Testis (tissue), 3 donors: ENCODE results near the gene STK24. TPM values are rescaled to one million over a fixed set of nuclear protein-coding genes. Genes with fewer than 3 reads are reported as not detected.

Source experiments
- DNase-seq: peaks from one replicate; pipeline ENCODE4 v3.0.0-alpha.2; 2019
- H3K27ac ChIP-seq, 2 donors: fragments of 200-600 bp; sonication (generic); one replicate each; pipeline ENCODE4 v1.5.1; 2019
- H3K27me3 ChIP-seq: fragments of 200-600 bp; sonication (generic); one replicate; pipeline ENCODE4 v1.5.1; 2019
- H3K36me3 ChIP-seq: fragments of 200-600 bp; sonication (generic); one replicate; pipeline ENCODE4 v1.5.1; 2017; ENCODE audit warnings: low read depth; ENCODE audit errors: missing control alignments
- H3K4me1 ChIP-seq: fragments of 200-600 bp; sonication (generic); one replicate; pipeline ENCODE4 v1.5.1; 2019
- H3K4me3 ChIP-seq, 2 donors: fragments of 200-600 bp; sonication (generic); one replicate each; pipeline ENCODE4 v1.5.1; 2017 to 2019
- H3K9me3 ChIP-seq: fragments of 200-600 bp; sonication (generic); one replicate; pipeline ENCODE4 v1.5.1; 2017
- POLR2A ChIP-seq: fragments of 450-650 bp; IDR thresholded peaks from one replicate; pipeline ENCODE4 v1.6.1; 2017; ENCODE audit warnings: antibody characterized with exemption, mild to moderate bottlenecking, moderate library complexity
- WGBS, 2 donors: methylation state at CpG; one replicate each; pipeline ENCODE4 v1.1.5; 2018; 5-methylcytosine and 5-hydroxymethylcytosine counted together
- intact Hi-C: fragments of 100-400 bp; cut with DNase I; formaldehyde crosslinking; loops from one replicate; pipeline ENCODE4 v1.15.1; 2023; ENCODE audit warnings: low total_unique reads
- polyA plus RNA-seq: library from polyadenylated mRNA; stranded (reverse); fragments of 350-450 nt; fragmentation: Illumina TruSeq; extraction: RNeasy Lipid Tissue Mini Kit (QIAGEN cat#74804); gene quantifications from one replicate; pipeline ENCODE4 v1.2.3, GENCODE V29; 2014; ENCODE audit warnings: low read depth, low replicate concordance; ENCODE audit not compliant: insufficient read depth
- total RNA-seq, 2 donors: library from RNA; depleted of rRNA; stranded (reverse); fragments of >200 nt; gene quantifications; one replicate each; pipeline ENCODE4 v1.2.3, GENCODE V29; 2016
- TF ChIP-seq, protein P1 (sequence below), 3 experiments: fragments of 450-650 bp in 2 of 3; fragments of 200-600 bp in 1 of 3; sonication (generic) in 1 of 3; IDR thresholded peaks; one replicate each; pipeline ENCODE4 v1.5.1; 2016 to 2019; ENCODE audit warnings: antibody characterized with exemption in 3 of 3, mild to moderate bottlenecking in 2 of 3, moderate library complexity in 1 of 3

Gene STK24
- total and polyA plus RNA-seq, 3 donors from 2014 or later: 97.4 to 172 (median 151) TPM

DNA sequence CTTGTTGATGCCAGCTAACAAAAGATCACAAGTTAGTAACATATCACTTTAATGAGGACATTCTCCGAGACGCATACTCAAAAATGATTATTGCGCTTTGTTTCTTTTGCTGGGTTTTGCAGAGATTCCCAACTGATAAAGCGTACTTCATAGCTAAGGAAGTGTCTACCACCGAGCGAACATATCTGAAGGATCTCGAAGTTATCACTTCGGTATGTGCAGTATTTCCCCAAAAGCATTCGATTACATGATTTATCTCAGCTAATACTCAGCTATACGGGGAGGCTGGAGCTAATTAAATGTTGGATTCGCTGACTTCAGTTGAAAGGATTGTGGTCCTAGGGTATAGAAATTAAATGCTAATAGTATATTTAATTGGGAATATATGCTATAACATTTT, 166.3 kb downstream of the STK24 start:
- Histone ChIP-seq H3K4me1 (no peaks in the 10 kb centered on the region), H3K36me3 (no peaks in the 10 kb centered on the region), H3K9me3 (no peaks in the 10 kb centered on the region), H3K27ac (no peak overlapping the region), H3K27me3 (no peaks in the 10 kb centered on the region), H3K4me3 (no peak overlapping the region)
- no peak for DNase-seq
- no peak for TF ChIP-seq POLR2A
- TF ChIP-seq, protein P1, sequence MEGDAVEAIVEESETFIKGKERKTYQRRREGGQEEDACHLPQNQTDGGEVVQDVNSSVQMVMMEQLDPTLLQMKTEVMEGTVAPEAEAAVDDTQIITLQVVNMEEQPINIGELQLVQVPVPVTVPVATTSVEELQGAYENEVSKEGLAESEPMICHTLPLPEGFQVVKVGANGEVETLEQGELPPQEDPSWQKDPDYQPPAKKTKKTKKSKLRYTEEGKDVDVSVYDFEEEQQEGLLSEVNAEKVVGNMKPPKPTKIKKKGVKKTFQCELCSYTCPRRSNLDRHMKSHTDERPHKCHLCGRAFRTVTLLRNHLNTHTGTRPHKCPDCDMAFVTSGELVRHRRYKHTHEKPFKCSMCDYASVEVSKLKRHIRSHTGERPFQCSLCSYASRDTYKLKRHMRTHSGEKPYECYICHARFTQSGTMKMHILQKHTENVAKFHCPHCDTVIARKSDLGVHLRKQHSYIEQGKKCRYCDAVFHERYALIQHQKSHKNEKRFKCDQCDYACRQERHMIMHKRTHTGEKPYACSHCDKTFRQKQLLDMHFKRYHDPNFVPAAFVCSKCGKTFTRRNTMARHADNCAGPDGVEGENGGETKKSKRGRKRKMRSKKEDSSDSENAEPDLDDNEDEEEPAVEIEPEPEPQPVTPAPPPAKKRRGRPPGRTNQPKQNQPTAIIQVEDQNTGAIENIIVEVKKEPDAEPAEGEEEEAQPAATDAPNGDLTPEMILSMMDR (IDR thresholded peaks at IDR 0.05): no peak
- WGBS, 2 donors: 87 to 89% methylated on average over 11 of the region's 11 CpGs
- intact Hi-C loops: no loop called here

DNA sequence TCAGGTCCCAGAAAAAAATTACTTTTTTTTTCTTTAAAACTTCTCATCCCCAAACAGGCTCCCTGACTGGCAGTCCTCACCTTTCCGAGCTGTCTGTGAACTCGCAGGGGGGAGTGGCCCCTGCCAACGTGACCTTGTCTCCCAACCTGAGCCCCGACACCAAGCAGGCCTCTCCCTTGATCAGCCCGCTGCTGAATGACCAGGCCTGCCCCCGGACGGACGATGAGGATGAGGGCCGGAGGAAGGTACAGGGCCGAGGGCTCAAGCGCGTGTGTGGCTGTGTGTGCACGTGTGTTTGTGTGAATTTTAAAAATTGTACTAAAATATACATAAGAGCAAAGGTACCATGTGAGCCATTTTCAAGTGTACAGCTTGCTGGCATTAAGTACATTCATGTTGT, 167.6 kb downstream of the STK24 start:
- H3K27me3 ChIP-seq: no peaks in the 10 kb centered on the region
- H3K36me3 ChIP-seq: no peaks in the 10 kb centered on the region
- TF ChIP-seq POLR2A: no peak
- TF ChIP-seq, protein P1 (IDR thresholded peaks at IDR 0.05): no peak
- no peak overlapping the region for H3K27ac ChIP-seq
- no peaks in the 10 kb centered on the region for H3K4me1 ChIP-seq
- intact Hi-C loops: no loop called here
- 92% methylated on average over 13 of the region's 13 CpGs for WGBS, 2 donors
- H3K9me3 ChIP-seq: no peaks in the 10 kb centered on the region
- DNase-seq: no peak
- H3K4me3 ChIP-seq: no peak overlapping the region

DNA sequence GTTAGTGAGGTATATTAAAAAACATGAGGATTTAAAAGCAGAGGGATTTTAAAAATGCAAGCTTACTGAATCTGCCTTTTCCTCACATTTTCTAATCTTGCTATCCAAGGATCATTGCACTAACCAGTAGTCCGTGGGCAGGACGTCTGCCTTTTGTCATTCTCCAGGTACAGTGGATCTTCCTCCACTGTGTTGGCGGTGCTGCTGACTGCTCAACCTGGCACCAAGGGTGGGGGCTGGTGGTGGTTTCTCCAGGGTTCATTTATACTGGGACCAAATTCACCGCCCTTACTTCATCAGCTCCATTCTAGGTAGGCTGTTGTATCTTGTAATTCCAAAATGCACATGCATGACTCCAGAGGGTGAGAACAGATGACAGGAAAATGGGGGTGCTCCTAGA, 169.3 kb downstream of the STK24 start:
- Histone ChIP-seq H3K27ac (no peak overlapping the region), H3K36me3 (no peaks in the 10 kb centered on the region), H3K4me1 (no peaks in the 10 kb centered on the region), H3K4me3 (no peak overlapping the region), H3K27me3 (no peaks in the 10 kb centered on the region), H3K9me3 (no peaks in the 10 kb centered on the region)
- 89 to 97% methylated on average over 4 of the region's 4 CpGs for WGBS, 2 donors
- TF ChIP-seq, protein P1 (IDR thresholded peaks at IDR 0.05): no peak
- no peak for TF ChIP-seq POLR2A
- intact Hi-C loops: no loop called here
- DNase-seq: no peak

DNA sequence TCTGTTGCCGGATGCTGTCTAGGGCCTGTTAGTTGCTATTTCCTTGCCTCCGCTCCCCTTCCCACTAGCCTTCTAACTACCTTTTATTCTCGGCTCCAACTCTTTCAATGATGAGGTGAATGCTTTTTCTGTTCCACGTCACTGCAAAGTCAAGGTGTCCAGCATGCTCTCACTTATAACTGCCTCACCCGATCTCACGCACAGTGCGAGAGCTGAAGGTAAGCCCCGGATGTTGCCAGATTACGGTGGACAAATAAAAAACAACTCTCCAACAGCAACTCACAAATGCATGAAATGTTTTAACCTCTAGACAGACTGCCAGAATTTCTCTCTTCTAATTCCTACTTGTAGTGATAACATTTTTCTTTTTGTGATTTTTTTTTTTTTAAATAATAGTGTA, 169.9 kb downstream of the STK24 start:
- DNase-seq: no peak
- intact Hi-C loops: no loop called here
- Histone ChIP-seq H3K27me3 (no peaks in the 10 kb centered on the region), H3K27ac (no peak overlapping the region), H3K4me1 (no peaks in the 10 kb centered on the region), H3K9me3 (no peaks in the 10 kb centered on the region), H3K4me3 (no peak overlapping the region), H3K36me3 (no peaks in the 10 kb centered on the region)
- 94 to 98% methylated on average over 9 of the region's 9 CpGs for WGBS, 2 donors
- TF ChIP-seq, protein P1 (IDR thresholded peaks at IDR 0.05): no peak
- no peak for TF ChIP-seq POLR2A

DNA sequence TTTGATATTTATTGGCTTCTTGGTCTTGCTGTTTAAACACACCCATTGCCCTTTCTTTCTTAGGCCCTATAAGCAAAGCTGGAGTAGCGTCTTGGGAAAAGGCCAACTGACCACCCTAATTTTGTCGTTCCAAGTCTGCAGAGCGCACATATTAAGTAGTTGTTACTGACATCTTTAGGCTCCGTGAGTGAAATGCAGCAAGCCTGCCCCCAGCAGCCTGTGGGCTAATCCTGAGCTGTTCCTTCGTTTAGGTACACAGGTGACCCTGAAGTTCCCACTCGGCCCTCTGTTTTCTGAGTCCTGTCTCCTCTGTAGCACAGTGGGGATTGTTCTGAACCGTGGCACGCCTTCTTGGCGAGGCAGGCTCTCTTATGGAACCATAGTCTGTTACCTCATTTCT, 170.5 kb downstream of the STK24 start:
- intact Hi-C loops: no loop called here
- H3K4me3 ChIP-seq: no peak overlapping the region
- no peak for DNase-seq
- no peak for TF ChIP-seq POLR2A
- TF ChIP-seq, protein P1 (IDR thresholded peaks at IDR 0.05): no peak
- no peak overlapping the region for H3K27ac ChIP-seq
- H3K4me1 ChIP-seq: no peaks in the 10 kb centered on the region
- H3K27me3 ChIP-seq: no peaks in the 10 kb centered on the region
- no peaks in the 10 kb centered on the region for H3K36me3 ChIP-seq
- 90% methylated on average over 9 of the region's 9 CpGs for WGBS, 2 donors
- no peaks in the 10 kb centered on the region for H3K9me3 ChIP-seq
